ENCODE results near the gene AMFR. TPM values are rescaled to one million over a fixed set of nuclear protein-coding genes. Genes with fewer than 3 reads are reported as not detected.

The AMFR gene
- total RNA-seq, 1 experiment from 2014 or later = 25.6 TPM

- no peak overlapping the region for H2AK5ac ChIP-seq (ENCODE audit: insufficient read length, low read length)
- H3K23ac ChIP-seq (ENCODE audit: insufficient read length, low read depth, low read length) = no peak overlapping the region
- no peak overlapping the region for H3K56ac ChIP-seq (ENCODE audit: insufficient read length, low read depth, low read length)
- no peak for TF ChIP-seq CTCF (conservative IDR thresholded peaks at IDR 0.05)
- no peaks in the 10 kb centered on the region for H3K79me1 ChIP-seq (ENCODE audit: insufficient read depth, low read depth, low read length, poor library complexity, severe bottlenecking)
- H3K23me2 ChIP-seq (ENCODE audit: insufficient read length, low read depth, low read length, poor library complexity, severe bottlenecking) = no peaks in the 10 kb centered on the region
- Mint-ChIP-seq H3K27me3 (ENCODE audit: low read depth) (no peaks in the 10 kb centered on the region; the same call in none of the 2 replicates), H3K27ac (no peak overlapping the region; a peak in 1 of 7 replicates), H3K4me1 (peaks cover 25 to 28% of the 10 kb centered on the region in 2 experiments), H3K4me3 (no peak overlapping the region), H3K36me3 (ENCODE audit: insufficient read depth in 1 of 3, low read depth in 3 of 3) (no peaks in the 10 kb centered on the region), H3K9me3 (no peaks in the 10 kb centered on the region)
- H3K14ac ChIP-seq (ENCODE audit: insufficient read depth, low read length) = no peak overlapping the region
- H3K4me2 ChIP-seq (ENCODE audit: insufficient read depth, insufficient read length, low read length) = no peak overlapping the region
- no peak overlapping the region for H2AFZ ChIP-seq (ENCODE audit: low read length)
- no peak overlapping the region for H2BK12ac ChIP-seq (ENCODE audit: insufficient read length, low read depth, low read length)
- no peaks in the 10 kb centered on the region for H3K79me2 ChIP-seq (ENCODE audit: insufficient read depth, low read length)
- no peaks in the 10 kb centered on the region; the same call in 1 of the 2 replicates for H3K4me1 ChIP-seq (ENCODE audit: insufficient read depth, low read length)
- H3K18ac ChIP-seq (ENCODE audit: insufficient read length, low read depth, low read length) = no peak overlapping the region
- H3K9me3 ChIP-seq (ENCODE audit: control insufficient read depth, low read depth, low read length) = no peaks in the 10 kb centered on the region
- no peaks in the 10 kb centered on the region for H4K20me1 ChIP-seq (ENCODE audit: control insufficient read depth, insufficient read depth, insufficient read length)
- no peaks in the 10 kb centered on the region for H3K27me3 ChIP-seq (ENCODE audit: insufficient read depth, low read length)
- no peak overlapping the region for H2BK5ac ChIP-seq (ENCODE audit: insufficient read length, low read length)
- no peak overlapping the region for H2BK20ac ChIP-seq (ENCODE audit: low read depth, low read length, poor library complexity, severe bottlenecking)
- no peak overlapping the region for H4K8ac ChIP-seq (replicated peaks; ENCODE audit: insufficient read length, low read depth, low read length)
- no peak overlapping the region for H3K27ac ChIP-seq (ENCODE audit: insufficient read length, low read depth, low read length)
- H3K4ac ChIP-seq (ENCODE audit: low read depth, low read length) = no peak overlapping the region
- DNase-seq = peak; percentile 19
- no peak overlapping the region for H3K9ac ChIP-seq (ENCODE audit: extremely low read depth, insufficient read length, low read length)
- no peak overlapping the region for H4K91ac ChIP-seq (ENCODE audit: insufficient read length, low read depth, low read length)
- H3T11ph ChIP-seq (ENCODE audit: low read length) = no peak overlapping the region
- H2BK120ac ChIP-seq (ENCODE audit: low read depth, low read length, poor library complexity, severe bottlenecking) = no peak overlapping the region
- H2BK15ac ChIP-seq (ENCODE audit: low read depth, low read length) = no peak overlapping the region
- no CpG with 5 or more reads among the region's 15 CpGs for WGBS (ENCODE audit: extremely low coverage, insufficient read length, low lambda C conversion rate)
- H4K5ac ChIP-seq (ENCODE audit: insufficient read length, low read depth, low read length) = no peak overlapping the region
Measured at GRCh38 chr16:56353054-56353921, 72.1 kb downstream of the AMFR start.
